ENCODE data around the gene OVCH2. TPM values are rescaled to one million over a fixed set of nuclear protein-coding genes. Genes with fewer than 3 reads are reported as not detected.

Gene OVCH2
- total and polyA plus RNA-seq, 2 experiments from 2014 or later, result 0.34 TPM; not detected in 1

DNA sequence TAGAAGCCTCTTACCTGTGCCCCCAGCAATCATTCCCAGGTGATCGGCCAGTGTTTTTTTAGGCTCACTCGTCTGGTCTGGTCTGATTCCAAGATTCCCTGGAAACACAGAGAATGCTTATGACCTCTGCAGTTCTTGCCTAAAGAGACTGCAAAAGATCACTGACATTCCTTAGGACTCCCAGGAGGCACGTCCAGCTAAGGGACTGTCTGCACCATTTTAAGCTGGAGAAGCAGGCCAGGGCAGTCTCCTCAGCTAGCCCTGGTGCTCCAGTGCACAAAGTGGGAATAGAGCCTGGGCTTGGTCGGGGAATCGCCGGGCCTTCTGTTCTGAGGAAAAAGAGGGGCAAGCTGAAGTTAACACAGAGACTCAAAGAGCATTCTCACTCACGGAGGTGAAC, 37.8 kb downstream of the OVCH2 start:
- Histone ChIP-seq H3K4me1 (ENCODE audit: insufficient read depth) (no peaks in the 10 kb centered on the region), H3K9me2 (ENCODE audit: insufficient read depth) (no peaks in the 10 kb centered on the region), H3K4me3 (no peak overlapping the region), H3K36me3 (ENCODE audit: low read depth) (no peaks in the 10 kb centered on the region), H4K20me1 (ENCODE audit: insufficient read depth) (no peaks in the 10 kb centered on the region), H3K27ac (no peak overlapping the region), H3K9me3 (ENCODE audit: low read depth) (no peaks in the 10 kb centered on the region), H3K79me2 (ENCODE audit: insufficient read depth) (no peaks in the 10 kb centered on the region), H3F3A (ENCODE audit: insufficient read depth) (no peaks in the 10 kb centered on the region), H3K9ac (no peak overlapping the region), H2AFZ (no peak overlapping the region), H3K4me2 (ENCODE audit: unreplicated experiment) (no peak overlapping the region), H3K27me3 (replicated peaks; ENCODE audit: insufficient read depth) (no peaks in the 10 kb centered on the region)
- no peak for TF ChIP-seq EZH2 (IDR thresholded peaks at IDR 0.05; ENCODE audit: insufficient read depth, poor library complexity, severe bottlenecking)
- TF ChIP-seq EZH2phosphoT487 (IDR thresholded peaks at IDR 0.05; ENCODE audit: insufficient read depth, low read depth), result no peak
- WGBS, 2 experiments (ENCODE audit: low coverage in 1 of 2, low lambda C conversion rate in 2 of 2, missing lambda C conversion rate in 2 of 2), result 94% methylated on average over 7 of the region's 7 CpGs
- no peak for DNase-seq
- in situ Hi-C loops (cut with MboI), result no loop called here

DNA sequence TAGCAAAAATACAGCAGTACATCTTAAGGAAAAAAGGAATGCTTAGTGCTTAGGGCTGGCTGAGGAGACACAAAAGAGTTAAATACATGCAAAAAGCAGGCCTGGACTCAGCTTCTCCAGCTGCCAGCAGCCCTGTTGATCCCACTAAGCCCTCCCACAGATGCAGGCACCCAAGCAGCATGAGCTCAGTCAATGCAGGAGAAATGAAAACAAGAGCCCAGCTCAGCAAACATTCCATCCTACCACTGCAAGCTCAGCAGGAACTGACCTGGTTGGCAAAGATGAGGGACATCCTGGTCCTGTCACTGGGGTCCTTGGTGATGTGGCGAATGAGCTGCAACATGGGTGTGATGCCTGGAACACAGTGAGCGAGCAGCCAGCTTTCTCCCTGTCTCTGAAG, 38.8 kb downstream of the OVCH2 start:
- TF ChIP-seq EZH2 (IDR thresholded peaks at IDR 0.05; ENCODE audit: insufficient read depth, poor library complexity, severe bottlenecking) (no peak), EZH2phosphoT487 (IDR thresholded peaks at IDR 0.05; ENCODE audit: insufficient read depth, low read depth) (no peak)
- Histone ChIP-seq H3K9me2 (ENCODE audit: insufficient read depth) (no peaks in the 10 kb centered on the region), H3K9ac (no peak overlapping the region), H3K36me3 (ENCODE audit: low read depth) (no peaks in the 10 kb centered on the region), H3K27ac (no peak overlapping the region), H3K79me2 (ENCODE audit: insufficient read depth) (no peaks in the 10 kb centered on the region), H3K4me3 (no peak overlapping the region), H2AFZ (no peak overlapping the region), H3K4me1 (ENCODE audit: insufficient read depth) (no peaks in the 10 kb centered on the region), H4K20me1 (ENCODE audit: insufficient read depth) (no peaks in the 10 kb centered on the region), H3K9me3 (ENCODE audit: low read depth) (no peaks in the 10 kb centered on the region), H3F3A (ENCODE audit: insufficient read depth) (no peaks in the 10 kb centered on the region), H3K4me2 (ENCODE audit: unreplicated experiment) (no peak overlapping the region), H3K27me3 (replicated peaks; ENCODE audit: insufficient read depth) (no peaks in the 10 kb centered on the region)
- DNase-seq, result no peak
- in situ Hi-C loops (cut with MboI), result no loop called here
- WGBS, 2 experiments (ENCODE audit: low coverage in 1 of 2, low lambda C conversion rate in 2 of 2, missing lambda C conversion rate in 2 of 2), result 78 to 82% methylated on average over 1 to 2 of the region's 2 CpGs

DNA sequence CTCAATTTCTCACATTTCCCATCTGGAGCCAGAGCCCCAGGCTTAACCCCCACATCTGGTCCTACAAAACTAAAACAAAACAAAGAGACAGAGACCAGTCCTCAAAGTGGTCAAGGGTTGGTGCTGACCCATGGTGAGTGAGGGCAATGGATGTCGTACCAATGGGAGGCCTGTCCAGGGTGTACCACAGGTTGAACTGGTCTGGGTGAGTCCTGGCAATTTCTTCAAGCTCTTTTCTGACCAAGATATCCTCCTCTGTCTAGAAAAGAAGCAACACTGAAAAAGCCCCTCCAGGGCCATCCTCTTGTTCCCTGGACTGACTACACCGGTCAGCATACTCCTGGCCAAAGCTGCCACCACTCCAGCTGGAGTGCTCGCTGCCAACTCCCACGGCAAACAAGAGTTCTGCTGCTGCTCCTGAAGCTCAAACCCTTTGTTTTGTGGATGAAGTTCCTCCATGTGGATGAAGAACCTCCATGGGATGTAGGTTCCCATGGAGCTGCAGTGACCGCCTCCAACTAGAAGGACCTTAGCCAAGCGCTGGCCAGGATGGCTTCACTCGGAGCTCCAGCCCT, 39.9 kb downstream of the OVCH2 start:
- 95 to 98% methylated on average over 7 of the region's 7 CpGs for WGBS, 2 experiments (ENCODE audit: low coverage in 1 of 2, low lambda C conversion rate in 2 of 2, missing lambda C conversion rate in 2 of 2)
- Histone ChIP-seq H3K27ac (no peak overlapping the region), H3K27me3 (replicated peaks; ENCODE audit: insufficient read depth) (no peaks in the 10 kb centered on the region), H3K4me1 (ENCODE audit: insufficient read depth) (no peaks in the 10 kb centered on the region), H2AFZ (no peak overlapping the region), H3K79me2 (ENCODE audit: insufficient read depth) (no peaks in the 10 kb centered on the region), H3F3A (ENCODE audit: insufficient read depth) (no peaks in the 10 kb centered on the region), H3K9me3 (ENCODE audit: low read depth) (no peaks in the 10 kb centered on the region), H3K9me2 (ENCODE audit: insufficient read depth) (no peaks in the 10 kb centered on the region), H3K36me3 (ENCODE audit: low read depth) (no peaks in the 10 kb centered on the region), H4K20me1 (ENCODE audit: insufficient read depth) (no peaks in the 10 kb centered on the region), H3K9ac (no peak overlapping the region), H3K4me2 (ENCODE audit: unreplicated experiment) (no peak overlapping the region), H3K4me3 (no peak overlapping the region)
- in situ Hi-C loops (cut with MboI), result no loop called here
- DNase-seq, result no peak
- TF ChIP-seq EZH2phosphoT487 (IDR thresholded peaks at IDR 0.05; ENCODE audit: insufficient read depth, low read depth) (no peak), EZH2 (IDR thresholded peaks at IDR 0.05; ENCODE audit: insufficient read depth, poor library complexity, severe bottlenecking) (no peak)

DNA sequence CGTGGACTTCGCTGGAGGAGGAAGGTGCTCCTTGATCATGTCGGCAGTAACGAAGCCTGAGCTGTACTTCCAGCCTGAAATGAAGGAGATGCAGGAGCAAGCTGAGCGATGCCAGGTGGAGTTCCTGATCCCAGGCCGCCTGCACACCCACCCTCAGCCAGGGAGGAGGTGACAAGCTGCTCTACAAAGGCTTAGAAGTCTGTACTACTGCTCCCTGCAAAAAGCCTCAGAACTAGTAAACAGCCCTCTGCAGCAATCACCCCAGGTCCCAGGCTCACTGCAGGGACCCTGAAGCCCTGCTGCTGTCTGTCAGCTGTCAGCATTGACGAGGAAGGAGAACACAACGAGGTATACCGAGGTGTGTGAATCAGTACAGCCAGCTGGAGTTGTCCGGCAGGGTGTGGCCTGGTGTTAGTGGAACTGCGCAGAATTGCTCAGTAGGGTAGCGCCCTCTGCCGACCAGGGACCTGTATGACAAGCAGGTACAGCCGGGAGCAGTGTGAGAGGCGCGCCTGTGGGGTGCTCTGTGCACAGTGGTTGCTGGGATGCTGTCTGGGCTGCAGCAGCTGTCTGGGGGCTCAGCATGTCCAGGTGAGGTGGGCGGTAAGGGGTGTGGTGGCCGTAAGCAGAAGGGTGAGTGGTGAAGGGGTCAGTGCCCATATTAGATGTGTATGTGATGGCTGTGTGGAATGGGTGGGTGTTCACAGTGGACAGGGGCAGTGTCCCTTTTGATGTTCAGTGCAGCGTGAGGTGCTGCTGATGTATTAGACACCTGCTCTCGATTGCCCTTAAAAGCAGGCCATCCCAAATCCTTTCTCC, 40.6 kb downstream of the OVCH2 start:
- no peaks in the 10 kb centered on the region for H3K36me3 ChIP-seq (ENCODE audit: low read depth)
- no peaks in the 10 kb centered on the region for H3F3A ChIP-seq (ENCODE audit: insufficient read depth)
- H3K4me2 ChIP-seq (ENCODE audit: unreplicated experiment), result no peak overlapping the region
- no peak overlapping the region for H3K9ac ChIP-seq
- H3K27ac ChIP-seq, result no peak overlapping the region
- no peak overlapping the region for H3K4me3 ChIP-seq
- in situ Hi-C loops (cut with MboI), result no loop called here
- DNase-seq, result peak; percentile 82
- H3K9me2 ChIP-seq (ENCODE audit: insufficient read depth), result no peaks in the 10 kb centered on the region
- H3K27me3 ChIP-seq (replicated peaks; ENCODE audit: insufficient read depth), result no peaks in the 10 kb centered on the region
- no peaks in the 10 kb centered on the region for H4K20me1 ChIP-seq (ENCODE audit: insufficient read depth)
- TF ChIP-seq EZH2 (IDR thresholded peaks at IDR 0.05; ENCODE audit: insufficient read depth, poor library complexity, severe bottlenecking) (no peak), EZH2phosphoT487 (IDR thresholded peaks at IDR 0.05; ENCODE audit: insufficient read depth, low read depth) (no peak)
- no peaks in the 10 kb centered on the region for H3K9me3 ChIP-seq (ENCODE audit: low read depth)
- H2AFZ ChIP-seq, result peak overlapping the region; percentile 62
- whole genome bisulfite sequencing, 2 experiments (ENCODE audit: low coverage in 1 of 2, low lambda C conversion rate in 2 of 2, missing lambda C conversion rate in 2 of 2), result 35 to 36% methylated on average over 20 of the region's 20 CpGs
- no peaks in the 10 kb centered on the region for H3K4me1 ChIP-seq (ENCODE audit: insufficient read depth)
- no peaks in the 10 kb centered on the region for H3K79me2 ChIP-seq (ENCODE audit: insufficient read depth)

Data from GM23248 (cell line).